Neural crest cell (in vitro differentiated cells): ENCODE data around the gene SNRPE. TPM values are rescaled to one million over a fixed set of nuclear protein-coding genes. Genes with fewer than 3 reads are reported as not detected.

Source experiments
- DNase-seq: peaks from one replicate; pipeline ENCODE4 v3.0.0; 2021; ENCODE audit warnings: low read depth, mixed read lengths, low spot score
- H3K27ac Mint-ChIP-seq: one replicate; pipeline ENCODE4 v1.8.0; 2021; ENCODE audit warnings: mild to moderate bottlenecking, mixed read lengths; ENCODE audit not compliant: unreplicated experiment
- H3K27me3 Mint-ChIP-seq: 2 replicates; pipeline ENCODE4 v1.8.0; 2021; ENCODE audit warnings: low read depth, mild to moderate bottlenecking, mixed read lengths
- H3K36me3 Mint-ChIP-seq: 2 replicates; pipeline ENCODE4 v1.8.0; 2021; ENCODE audit warnings: low read depth, mild to moderate bottlenecking, mixed read lengths
- H3K4me1 Mint-ChIP-seq: 2 replicates; pipeline ENCODE4 v1.8.0; 2021; ENCODE audit warnings: mixed read lengths
- H3K4me3 Mint-ChIP-seq: one replicate; pipeline ENCODE4 v1.8.0; 2021; ENCODE audit warnings: mild to moderate bottlenecking, mixed read lengths
- H3K9me3 Mint-ChIP-seq: 2 replicates; pipeline ENCODE4 v1.8.0; 2021; ENCODE audit warnings: mixed read lengths
- CTCF ChIP-seq: fragments of 200-600 bp; sonication (generic); conservative IDR thresholded peaks from 2 replicates; pipeline ENCODE4 v1.5.0; 2021; ENCODE audit warnings: antibody characterized with exemption, mild to moderate bottlenecking
- total RNA-seq: library from RNA; stranded (reverse); gene quantifications from 2 replicates; pipeline ENCODE4 v1.2.1, GENCODE V29; 2021

The SNRPE gene
- total RNA-seq, 1 donor from 2014 or later = 308 TPM

- Mint-ChIP-seq H3K4me1 (peaks cover 19% of the 10 kb centered on the region), H3K4me3 (no peak overlapping the region), H3K36me3 (peaks cover 17% of the 10 kb centered on the region), H3K27me3 (no peaks in the 10 kb centered on the region), H3K9me3 (no peaks in the 10 kb centered on the region), H3K27ac (no peak overlapping the region)
- DNase-seq = no peak
- no peak for TF ChIP-seq CTCF
Measured at GRCh38 chr1:203867802-203868201, 6.4 kb downstream of the SNRPE start.

DNA sequence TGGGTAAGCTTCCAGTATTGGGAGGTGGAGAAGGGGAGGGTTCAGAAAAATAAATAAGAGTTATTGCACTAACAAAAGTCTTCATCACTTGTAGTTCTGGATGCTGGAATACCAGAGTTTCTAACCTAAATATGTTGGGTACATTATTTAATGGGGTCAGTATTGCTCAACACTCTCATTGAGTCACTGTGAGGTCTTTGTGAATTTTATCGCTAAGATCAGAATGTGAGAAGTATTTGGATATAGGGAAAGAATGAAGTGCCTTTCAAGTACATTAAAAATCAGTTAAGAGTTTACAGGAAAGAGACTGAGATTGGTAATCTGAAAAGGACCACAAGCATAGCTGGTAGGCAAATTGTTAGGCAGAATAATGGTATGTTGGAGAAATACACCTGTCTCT is 8.8 kb downstream of the SNRPE start:
- no peaks in the 10 kb centered on the region for H3K9me3 Mint-ChIP-seq
- peaks cover 25% of the 10 kb centered on the region for H3K36me3 Mint-ChIP-seq
- no peak overlapping the region for H3K27ac Mint-ChIP-seq
- H3K27me3 Mint-ChIP-seq = no peaks in the 10 kb centered on the region
- peaks cover 10% of the 10 kb centered on the region for H3K4me1 Mint-ChIP-seq
- no peak for DNase-seq
- H3K4me3 Mint-ChIP-seq = no peak overlapping the region
- TF ChIP-seq CTCF = no peak

- no peak overlapping the region for H3K27ac Mint-ChIP-seq
Measured at GRCh38 chr1:203871114-203871880, 9.9 kb downstream of the SNRPE start.

GRCh38 chr1:203873094-203873493 is 11.7 kb downstream of the SNRPE start:
- H3K9me3 Mint-ChIP-seq = no peaks in the 10 kb centered on the region
- H3K36me3 Mint-ChIP-seq = peaks cover 16% of the 10 kb centered on the region
- no peak for TF ChIP-seq CTCF
- H3K27ac Mint-ChIP-seq = no peak overlapping the region
- peaks cover 10% of the 10 kb centered on the region for H3K4me1 Mint-ChIP-seq
- H3K4me3 Mint-ChIP-seq = no peak overlapping the region
- no peaks in the 10 kb centered on the region for H3K27me3 Mint-ChIP-seq
- DNase-seq = no peak

More at GRCh38 chr1:203871114-203871880, 9.9 kb downstream of the SNRPE start:
- DNase-seq = peak; percentile 45
- Mint-ChIP-seq H3K4me3 (peak overlapping the region; percentile 8), H3K36me3 (peaks cover 19% of the 10 kb centered on the region), H3K9me3 (no peaks in the 10 kb centered on the region), H3K27me3 (no peaks in the 10 kb centered on the region), H3K4me1 (peaks cover 10% of the 10 kb centered on the region)
- TF ChIP-seq CTCF = peak; percentile 95

DNA sequence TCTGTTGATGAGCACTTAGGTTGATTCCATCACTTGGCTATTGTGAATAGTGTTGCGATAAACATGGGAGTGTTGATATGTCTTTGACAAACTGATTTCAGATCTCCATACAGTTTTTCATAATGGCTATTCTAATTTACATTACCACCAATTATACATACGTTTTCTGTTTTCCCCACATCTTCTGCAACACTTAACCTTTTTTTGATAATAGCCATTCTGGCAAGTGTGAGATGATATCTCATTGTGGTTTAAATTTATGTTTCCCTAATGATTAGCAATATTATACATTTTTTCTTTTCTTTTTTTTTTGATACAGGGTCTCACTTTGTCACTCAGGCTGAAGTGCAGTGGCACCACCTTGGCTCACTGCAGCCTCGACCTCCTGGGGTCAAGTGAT is 17.0 kb downstream of the SNRPE start:
- Mint-ChIP-seq H3K36me3 (peaks cover 21% of the 10 kb centered on the region), H3K4me3 (no peak overlapping the region), H3K27me3 (no peaks in the 10 kb centered on the region), H3K27ac (no peak overlapping the region), H3K9me3 (no peaks in the 10 kb centered on the region), H3K4me1 (no peaks in the 10 kb centered on the region)
- DNase-seq = no peak
- TF ChIP-seq CTCF = no peak
